Endothelial cell of umbilical vein (primary cell): ENCODE measurements around the gene LOXL1. TPM values are rescaled to one million over a fixed set of nuclear protein-coding genes. Genes with fewer than 3 reads are reported as not detected.

ENCODE experiments used
- BruUV-seq: library from RNA; stranded (reverse); fragments of 400-500 nt; replicated peaks from 2 replicates; lab custom pipeline; 2021; lab: Mats Ljungman, UMichigan
- CTCF ChIA-PET: fragments of 300-600, 350-600 bp; sonication (Branson Sonifier 250); formaldehyde crosslinking; loops from one replicate; lab custom pipeline; 2021; ENCODE audit warnings: antibody characterized with exemption, inconsistent platforms; lab: Charles Lee
- POLR2A ChIA-PET: fragments of 300-600, 350-600 bp; sonication (Branson Sonifier 250); formaldehyde crosslinking; loops from one replicate; lab custom pipeline; 2021; ENCODE audit warnings: antibody characterized with exemption, inconsistent platforms; lab: Charles Lee
- DNase-seq: peaks from one replicate; pipeline ENCODE4 v3.0.0-alpha.2; 2011; ENCODE audit warnings: low read depth, low spot score
- FAIRE-seq: peaks from 2 replicates; lab custom pipeline; 2011; peaks lifted over from hg19 to GRCh38; lab: Jason Lieb, UNC
- H2AFZ ChIP-seq: 2 replicates; pipeline ENCODE4 v1.6.0; 2012; ENCODE audit warnings: low read depth, low read length, control low read depth, inconsistent platforms
- H3K27ac ChIP-seq: 2 replicates; pipeline ENCODE4 v1.5.1; 2011; ENCODE audit warnings: low read depth, mild to moderate bottlenecking, control low read depth, low read length, moderate library complexity; ENCODE audit not compliant: insufficient read depth
- H3K27me3 ChIP-seq, 2 experiments: 2 replicates each; pipeline versions ENCODE4 v1.6.0 to v1.6.1; 2011; ENCODE audit warnings: low read length in 2 of 2, mixed read lengths in 1 of 2; ENCODE audit not compliant: control insufficient read depth in 2 of 2, insufficient read depth in 2 of 2
- H3K36me3 ChIP-seq, 2 experiments: 2 replicates in 1 of 2; 3 replicates in 1 of 2; pipeline ENCODE4 v1.5.1; 2011; ENCODE audit warnings: low read length in 2 of 2, mild to moderate bottlenecking in 1 of 2, moderate library complexity in 1 of 2; ENCODE audit not compliant: control insufficient read depth in 2 of 2, insufficient read depth in 2 of 2; ENCODE audit errors: extremely low read depth in 1 of 2
- H3K4me1 ChIP-seq: 3 replicates; pipeline ENCODE4 v1.5.1; 2011; ENCODE audit warnings: mild to moderate bottlenecking, low read length; ENCODE audit not compliant: control insufficient read depth, insufficient read depth; ENCODE audit errors: extremely low read depth
- H3K4me2 ChIP-seq: 2 replicates; pipeline ENCODE4 v1.6.1; 2011; ENCODE audit warnings: low read length, control low read depth, mixed read lengths; ENCODE audit not compliant: insufficient read depth
- H3K4me3 ChIP-seq, 3 experiments: fragments of 200-600 bp in 1 of 3; sonication (generic), shearing (Covaris generic) in 1 of 3; replicated peaks in 1 of 3; 2 replicates each; pipeline ENCODE4 v1.5.1; 2011 to 2016; ENCODE audit warnings: control low read depth in 3 of 3, low read length in 3 of 3, mild to moderate bottlenecking in 2 of 3, inconsistent platforms in 1 of 3, low read depth in 1 of 3, moderate library complexity in 1 of 3; ENCODE audit not compliant: insufficient read depth in 1 of 3
- H3K79me2 ChIP-seq: 2 replicates; pipeline ENCODE4 v1.6.0; 2012; ENCODE audit warnings: low read length, inconsistent platforms; ENCODE audit not compliant: control insufficient read depth, insufficient read depth
- H3K9ac ChIP-seq: replicated peaks from 2 replicates; pipeline ENCODE3; 2011; ENCODE audit warnings: low read length, control low read depth; ENCODE audit not compliant: insufficient read depth; ENCODE audit errors: extremely low read depth
- H3K9me1 ChIP-seq: replicated peaks from 3 replicates; pipeline ENCODE4 v1.6.0; 2011; ENCODE audit warnings: mild to moderate bottlenecking, low read length; ENCODE audit not compliant: control insufficient read depth, insufficient read depth; ENCODE audit errors: extremely low read depth
- H3K9me3 ChIP-seq: replicated peaks from 2 replicates; pipeline ENCODE4 v1.5.1; 2012; ENCODE audit warnings: low read length, inconsistent platforms; ENCODE audit not compliant: control insufficient read depth, insufficient read depth
- H4K20me1 ChIP-seq: replicated peaks from 2 replicates; pipeline ENCODE3; 2011; ENCODE audit warnings: mild to moderate bottlenecking, low read length; ENCODE audit not compliant: control insufficient read depth, insufficient read depth; ENCODE audit errors: extremely low read depth
- CTCF ChIP-seq, 2 donors: IDR thresholded peaks; 1 replicate in 1 of 2; 2 replicates in 1 of 2; pipeline ENCODE4 v1.5.1; 2011; ENCODE audit warnings: low read length in 2 of 2, mild to moderate bottlenecking in 2 of 2, moderate library complexity in 2 of 2, control low read depth in 1 of 2, inconsistent platforms in 1 of 2, low read depth in 1 of 2; ENCODE audit not compliant: insufficient read depth in 1 of 2; ENCODE audit errors: extremely low read depth in 1 of 2
- EZH2 ChIP-seq: IDR thresholded peaks from 2 replicates; pipeline ENCODE4 v1.6.1; 2012; ENCODE audit warnings: borderline replicate concordance, low read depth, mild to moderate bottlenecking, moderate library complexity, low read length, inconsistent platforms; ENCODE audit not compliant: severe bottlenecking
- FOS ChIP-seq: IDR thresholded peaks from 2 replicates; pipeline ENCODE4 v1.6.1; 2011; ENCODE audit warnings: mild to moderate bottlenecking, low read length, moderate library complexity, borderline replicate concordance; ENCODE audit not compliant: insufficient read depth
- GATA2 ChIP-seq: IDR thresholded peaks from 2 replicates; pipeline ENCODE4 v1.7.0; 2011; ENCODE audit warnings: low read depth, mild to moderate bottlenecking, moderate library complexity, mixed read lengths, low read length; ENCODE audit not compliant: insufficient read length, insufficient read depth
- JUN ChIP-seq: IDR thresholded peaks from 2 replicates; pipeline ENCODE4 v1.6.1; 2011; ENCODE audit warnings: borderline replicate concordance, low read depth; ENCODE audit not compliant: insufficient read length, insufficient read depth
- MAX ChIP-seq: IDR thresholded peaks from 2 replicates; pipeline ENCODE4 v1.6.1; 2011; ENCODE audit not compliant: insufficient read depth, insufficient read length
- MYC ChIP-seq: IDR thresholded peaks from one replicate; pipeline ENCODE4 v1.6.1; 2011; ENCODE audit warnings: mild to moderate bottlenecking, low read depth, low read length
- POLR2A ChIP-seq: IDR thresholded peaks from 2 replicates; pipeline ENCODE4 v1.6.1; 2012; ENCODE audit warnings: low read depth, mild to moderate bottlenecking, control low read depth, low read length
- POLR2AphosphoS5 ChIP-seq: IDR thresholded peaks from 2 replicates; pipeline ENCODE4 v1.6.1; 2012; ENCODE audit warnings: low read depth, mild to moderate bottlenecking, control low read depth, low read length, moderate library complexity; ENCODE audit not compliant: insufficient read depth
- dilution Hi-C: fragments of 300-500 bp; cut with MboI; formaldehyde crosslinking; loops from one replicate; pipeline ENCODE4 v1.15.0; 2019; ENCODE audit warnings: low sequenced_read_pairs; ENCODE audit not compliant: extremely low pct_ligation_motif_present
- intact Hi-C: fragments of 100-400 bp; cut with micrococcal nuclease; formaldehyde crosslinking; loops from one replicate; pipeline ENCODE4 v1.10.0; 2022
- polyA plus RNA-seq, 4 experiments: library from polyadenylated mRNA; depleted of rRNA in 3 of 4; stranded (reverse) in 3 of 4; unstranded in 1 of 4; fragments of >200 nt; gene quantifications; 2 replicates each; pipeline versions ENCODE4 v1.2.1 to v1.2.3, GENCODE V29; 2011 to 2012; ENCODE audit warnings: missing spikeins in 1 of 4
- total RNA-seq: library from RNA; stranded (reverse); gene quantifications from 2 replicates; pipeline ENCODE4 v1.2.3, GENCODE V29; 2021

LOXL1 gene
- total and polyA plus RNA-seq, 2 donors (not counting 3 experiments of a cell fraction or from before 2014, with no cell fraction given) = 5.2 to 14.4 TPM

- TF ChIP-seq GATA2 (peak; percentile 12), MAX (no peak), CTCF (IDR thresholded peaks at IDR 0.05; ENCODE audit: extremely low read depth in 1 of 2, insufficient read depth in 1 of 2, low read depth in 1 of 2, low read length in 2 of 2) (peak in 1 of 2 donors; percentile 20)
- Histone ChIP-seq H3K4me3 (no peak overlapping the region), H3K9me1 (no peaks in the 10 kb centered on the region), H4K20me1 (no peaks in the 10 kb centered on the region), H2AFZ (no peak overlapping the region), H3K9ac (no peak overlapping the region), H3K79me2 (no peaks in the 10 kb centered on the region), H3K36me3 (no peaks in the 10 kb centered on the region), H3K4me1 (peaks cover 24% of the 10 kb centered on the region), H3K27ac (no peak overlapping the region), H3K27me3 (no peaks in the 10 kb centered on the region), H3K4me2 (no peak overlapping the region), H3K9me3 (no peaks in the 10 kb centered on the region)
- ChIA-PET CTCF (interaction anchor here (0.7 to 4.4 kb wide), 13 partner anchors 9 to 386 kb away, joined by 3 to 29 read pairs (median 4); partner anchors contain the start of gene LOXL1), POLR2A (interaction anchor here (1.4 kb wide), 1 partner anchor 10 kb away, joined by 3 read pairs; the partner anchor contains the start of gene LOXL1)
- FAIRE-seq = peak; percentile 15
- dilution Hi-C loops (no loop called here), intact Hi-C loops (no loop called here)
- no peak for DNase-seq
- BruUV-seq = no TSS peak
Measured at GRCh38 chr15:73936181-73936580, 9.9 kb downstream of the LOXL1 start.

GRCh38 chr15:73936588-73937290, 10.5 kb downstream of the LOXL1 start:
- Histone ChIP-seq H3K4me1 (peaks cover 24% of the 10 kb centered on the region), H3K9me1 (no peaks in the 10 kb centered on the region), H3K27me3 (no peaks in the 10 kb centered on the region), H3K4me2 (no peak overlapping the region), H3K9ac (no peak overlapping the region), H3K27ac (no peak overlapping the region), H4K20me1 (no peaks in the 10 kb centered on the region), H3K79me2 (no peaks in the 10 kb centered on the region), H2AFZ (no peak overlapping the region), H3K9me3 (no peaks in the 10 kb centered on the region), H3K36me3 (no peaks in the 10 kb centered on the region), H3K4me3 (no peak overlapping the region)
- peak; percentile 46 for DNase-seq
- dilution Hi-C loops (no loop called here), intact Hi-C loops (no loop called here)
- TF ChIP-seq MAX = no peak
- TF ChIP-seq EZH2 = no peak
- TF ChIP-seq MYC = no peak
- TF ChIP-seq GATA2 = no peak
- no peak for TF ChIP-seq FOS
- no peak for TF ChIP-seq POLR2A
- TF ChIP-seq JUN = no peak
- TF ChIP-seq POLR2AphosphoS5 = no peak
- TF ChIP-seq CTCF (IDR thresholded peaks at IDR 0.05; ENCODE audit: extremely low read depth in 1 of 2, insufficient read depth in 1 of 2, low read depth in 1 of 2, low read length in 2 of 2) = no peak
- POLR2A ChIA-PET = no interaction called here
- BruUV-seq = no TSS peak
- CTCF ChIA-PET = interaction anchor here (1.1 to 4.4 kb wide), 10 partner anchors 9 to 386 kb away, joined by 4 to 29 read pairs (median 6); partner anchors contain the start of gene TBC1D21
- peak; percentile 18 for FAIRE-seq
